SK-N-SH treated with all-trans-retinoic acid at 6 μM for 48 hours (cell line): ENCODE measurements around the gene CIC.

Experiments used
- ESRRG ChIP-seq: fragments of 250-450 bp; sonication (Bioruptor Pico); IDR thresholded peaks from 2 replicates; pipeline ENCODE4 v1.6.1; 2021; ENCODE audit warnings: mild to moderate bottlenecking
- ISL1 ChIP-seq: fragments of 250-450 bp; sonication (Bioruptor Pico); IDR thresholded peaks from 2 replicates; pipeline ENCODE4 v2.1.2; 2022; ENCODE audit warnings: mild to moderate bottlenecking, moderate library complexity
- RARB ChIP-seq: fragments of 250-450 bp; sonication (Bioruptor Pico); IDR thresholded peaks from 2 replicates; pipeline ENCODE4 v1.8.0; 2021; ENCODE audit warnings: mild to moderate bottlenecking, moderate library complexity
- SNAI2 ChIP-seq: fragments of 250-450 bp; sonication (Bioruptor Pico); IDR thresholded peaks from 2 replicates; pipeline ENCODE4 v1.5.0; 2020; ENCODE audit warnings: mild to moderate bottlenecking, moderate library complexity
- ZFP30 ChIP-seq: fragments of 450-650 bp; formaldehyde crosslinking; IDR thresholded peaks from 2 replicates; pipeline ENCODE4 v1.5.0; 2022; ENCODE audit warnings: mild to moderate bottlenecking, moderate library complexity
- ZNF565 ChIP-seq: fragments of 450-650 bp; formaldehyde crosslinking; conservative IDR thresholded peaks from 2 replicates; pipeline ENCODE4 v1.5.0; 2020; ENCODE audit warnings: low read depth, mild to moderate bottlenecking, moderate library complexity
- ZNF8 ChIP-seq: fragments of 450-650 bp; formaldehyde crosslinking; IDR thresholded peaks from 2 replicates; pipeline ENCODE4 v1.5.0; 2020; ENCODE audit warnings: mild to moderate bottlenecking, moderate library complexity
- TF ChIP-seq, protein P1 (sequence below): fragments of 250-450 bp; sonication (Bioruptor Pico); IDR thresholded peaks from 2 replicates; pipeline ENCODE4 v1.8.0; 2021; ENCODE audit warnings: low read depth, mild to moderate bottlenecking, moderate library complexity, borderline replicate concordance

DNA sequence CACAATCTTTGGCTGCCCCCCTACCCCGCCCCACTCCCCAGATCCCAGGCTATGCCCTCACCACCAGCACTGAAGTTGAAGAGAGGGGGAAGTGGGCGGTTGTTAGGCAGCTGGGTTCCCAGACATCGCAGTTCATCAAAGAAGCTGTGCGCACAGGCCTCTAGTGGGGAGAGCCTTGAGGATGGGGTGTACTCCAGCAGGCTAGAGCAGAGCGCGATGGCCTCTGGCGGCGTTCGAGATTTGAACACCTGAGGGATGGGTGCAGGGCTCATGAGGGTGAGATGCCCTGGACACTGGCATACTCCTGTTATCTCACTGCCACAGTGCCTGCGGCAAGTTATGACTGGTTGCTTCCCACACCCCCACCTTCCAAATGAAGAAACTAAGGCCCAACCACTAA is 36.6 kb upstream of the CIC start:
- TF ChIP-seq SNAI2, result no peak
- no peak for TF ChIP-seq RARB (CRISPR knock-in tag)
- no peak for TF ChIP-seq ZNF565
- no peak for TF ChIP-seq ESRRG (CRISPR knock-in tag)
- no peak for TF ChIP-seq ZNF8
- no peak for TF ChIP-seq ZFP30
- no peak for TF ChIP-seq ISL1 (CRISPR knock-in tag)
- TF ChIP-seq, protein P1, sequence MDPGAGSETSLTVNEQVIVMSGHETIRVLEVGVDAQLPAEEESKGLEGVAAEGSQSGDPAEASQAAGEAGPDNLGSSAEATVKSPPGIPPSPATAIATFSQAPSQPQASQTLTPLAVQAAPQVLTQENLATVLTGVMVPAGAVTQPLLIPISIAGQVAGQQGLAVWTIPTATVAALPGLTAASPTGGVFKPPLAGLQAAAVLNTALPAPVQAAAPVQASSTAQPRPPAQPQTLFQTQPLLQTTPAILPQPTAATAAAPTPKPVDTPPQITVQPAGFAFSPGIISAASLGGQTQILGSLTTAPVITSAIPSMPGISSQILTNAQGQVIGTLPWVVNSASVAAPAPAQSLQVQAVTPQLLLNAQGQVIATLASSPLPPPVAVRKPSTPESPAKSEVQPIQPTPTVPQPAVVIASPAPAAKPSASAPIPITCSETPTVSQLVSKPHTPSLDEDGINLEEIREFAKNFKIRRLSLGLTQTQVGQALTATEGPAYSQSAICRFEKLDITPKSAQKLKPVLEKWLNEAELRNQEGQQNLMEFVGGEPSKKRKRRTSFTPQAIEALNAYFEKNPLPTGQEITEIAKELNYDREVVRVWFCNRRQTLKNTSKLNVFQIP (CRISPR knock-in tag), result no peak
